GM04504 (cell line): ENCODE data around the gene SGCD.

Experiments used
- DNase-seq: peaks from one replicate; pipeline ENCODE4 v3.0.0-alpha.2; 2012; ENCODE audit warnings: low read depth

Gene SGCD

DNA sequence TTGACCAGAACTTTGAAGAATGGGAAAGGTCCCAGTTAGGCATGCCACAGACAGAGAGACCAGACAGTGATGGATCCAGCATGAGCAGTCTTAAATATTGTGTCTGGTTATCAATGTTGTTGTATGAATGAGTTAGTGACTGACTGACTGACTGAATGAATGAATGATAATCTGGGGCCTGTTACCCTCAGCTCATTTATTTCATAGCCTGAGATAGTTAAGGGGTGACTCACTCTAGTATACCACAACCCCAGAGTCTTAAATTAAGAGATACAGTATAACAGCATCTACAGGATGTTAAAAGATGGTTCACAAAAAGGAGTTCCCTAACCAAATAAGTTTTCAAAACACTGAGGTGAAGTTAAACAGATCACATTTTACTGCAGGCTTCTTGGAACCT is 133.5 kb downstream of the SGCD start:
- DNase-seq: no peak

GRCh38 chr5:156466871-156467270 is 139.9 kb downstream of the SGCD start:
- no peak for DNase-seq

- no peak for DNase-seq
These were observed 142.7 kb downstream of the SGCD start for GRCh38 chr5:156469636-156470035.

DNA sequence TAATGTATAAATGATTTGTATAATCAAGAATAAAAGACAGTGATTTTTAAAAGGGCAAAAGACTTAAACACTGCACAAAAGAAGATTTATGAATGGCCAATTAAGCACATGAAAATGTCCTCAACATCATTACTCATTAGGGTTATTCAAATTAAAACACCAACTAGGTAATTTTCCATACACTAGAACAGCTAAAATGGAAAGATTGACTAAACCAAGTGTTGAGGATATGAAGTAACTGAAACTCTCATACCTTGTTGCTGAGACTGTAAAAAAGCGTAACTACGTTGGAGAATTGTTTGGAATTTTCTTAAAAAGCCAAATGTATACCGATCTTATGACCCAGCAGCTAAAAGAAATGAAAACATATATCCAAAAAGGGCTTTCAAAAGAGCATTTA is 144.9 kb downstream of the SGCD start:
- no peak for DNase-seq

DNA sequence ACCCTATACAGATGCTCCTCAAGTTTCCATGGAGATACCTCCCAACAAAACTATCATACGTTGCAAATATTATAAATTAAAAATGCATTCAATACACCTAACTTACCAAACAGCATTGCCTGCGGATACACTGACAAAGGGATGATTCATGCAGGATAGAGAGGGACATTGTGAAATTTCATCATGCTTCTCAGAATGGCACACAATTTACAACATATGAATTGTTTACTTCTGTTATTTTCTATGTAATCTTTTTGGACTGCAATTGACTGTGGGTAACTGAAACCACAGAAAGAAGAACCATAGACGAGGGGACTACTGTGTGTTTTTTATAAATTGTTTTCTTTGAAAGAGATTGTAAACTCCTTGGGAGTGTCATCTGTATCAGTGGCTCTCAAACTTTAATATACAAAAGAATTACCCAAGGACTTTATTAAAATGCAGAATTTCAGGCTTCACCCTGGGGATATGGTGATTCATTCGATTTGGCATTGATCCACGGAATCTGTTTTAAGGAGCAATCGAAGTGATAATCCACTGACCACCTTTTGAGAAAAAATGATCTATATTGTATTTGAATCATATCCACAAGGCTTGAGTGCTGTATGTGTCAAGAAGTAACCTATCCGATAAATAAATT is 146.4 kb downstream of the SGCD start:
- DNase-seq: no peak

- no peak for DNase-seq
These were observed 147.3 kb downstream of the SGCD start for GRCh38 chr5:156474251-156474650.

DNA sequence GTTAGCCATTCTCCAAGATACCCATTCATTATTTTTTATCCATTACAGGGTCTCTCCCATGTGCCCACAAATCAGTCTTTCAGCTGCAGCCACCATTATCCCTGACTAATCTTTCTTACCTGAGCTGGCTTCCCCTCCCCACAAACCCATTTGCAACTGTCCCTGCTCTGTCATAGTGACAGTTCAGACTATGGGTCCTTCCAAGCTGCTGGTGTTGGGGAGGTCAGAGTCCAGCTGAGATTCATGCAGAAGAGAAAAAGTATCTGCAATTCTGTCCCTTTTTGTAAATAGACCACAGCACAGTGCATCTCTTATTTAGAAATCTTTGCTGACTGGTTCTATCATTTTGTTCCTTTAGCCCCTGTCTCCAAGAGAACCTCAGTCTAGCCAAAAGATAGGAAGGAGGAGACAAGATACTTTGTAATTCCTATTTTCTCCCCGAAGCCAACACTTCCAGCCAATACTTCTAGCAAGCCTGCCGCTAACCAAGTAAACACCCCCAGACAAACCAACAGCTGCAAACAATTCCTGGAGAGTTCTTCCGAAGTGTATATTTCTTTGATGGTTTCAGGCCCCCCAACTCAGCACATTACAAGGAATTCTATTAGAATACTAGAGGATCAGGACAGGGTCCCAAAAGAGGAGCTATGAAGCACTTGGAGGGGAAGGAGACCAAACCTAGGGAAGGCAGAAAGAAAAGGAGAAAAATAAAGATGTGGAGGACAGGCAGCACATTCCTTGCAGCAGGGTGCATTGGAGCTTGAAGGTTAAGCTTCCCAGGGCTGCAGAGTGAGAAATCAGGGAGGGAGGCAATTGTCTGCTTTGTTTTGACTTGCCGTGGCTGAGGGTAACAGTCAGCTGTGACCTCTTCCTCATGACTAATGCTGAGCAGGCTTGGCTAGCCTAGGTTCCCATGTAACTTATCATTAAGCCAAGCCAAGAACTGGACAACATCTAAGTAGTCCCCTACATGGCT is 148.5 kb downstream of the SGCD start:
- peak; percentile 93 for DNase-seq

- no peak for DNase-seq
These were observed 149.2 kb downstream of the SGCD start for GRCh38 chr5:156476158-156476551.

- no peak for DNase-seq
These were observed 149.7 kb downstream of the SGCD start for GRCh38 chr5:156476678-156477077.

DNA sequence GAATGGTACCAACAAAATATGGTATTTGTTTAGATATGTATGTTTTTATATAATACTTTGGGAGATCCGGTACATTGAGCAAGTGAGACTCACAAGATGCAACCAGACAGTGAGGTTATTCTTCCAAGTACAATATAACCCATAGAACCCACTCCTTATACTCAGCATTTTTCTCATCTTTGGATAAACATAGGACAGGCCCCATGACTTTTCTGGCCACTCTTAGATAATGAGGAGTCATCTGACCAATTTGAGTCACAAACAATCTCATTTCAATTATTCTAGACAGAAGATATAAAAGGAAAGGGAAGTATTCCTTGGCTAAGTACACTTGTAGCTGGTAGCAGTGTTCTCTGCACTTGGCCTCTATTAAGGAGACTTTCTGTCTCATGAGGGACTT is 150.2 kb downstream of the SGCD start:
- no peak for DNase-seq

DNA sequence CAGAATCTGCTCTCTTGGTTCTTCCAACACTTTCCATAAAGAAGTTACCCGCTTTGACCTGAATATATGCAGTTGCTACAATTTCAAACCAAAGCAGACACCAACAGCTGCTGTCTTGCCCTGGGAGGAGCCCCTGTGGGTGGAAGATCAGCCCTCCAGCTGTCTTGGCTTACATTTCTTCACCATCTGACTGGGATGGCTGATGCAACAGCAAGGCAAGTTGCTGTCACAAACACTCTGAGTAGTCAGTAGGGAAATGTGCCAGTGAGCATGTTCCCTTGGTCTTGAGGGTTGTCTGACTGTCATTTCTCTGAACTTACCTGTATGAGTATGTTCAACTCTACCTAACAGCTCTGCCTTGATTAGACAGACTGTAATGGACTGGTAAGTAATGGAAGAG is 152.9 kb downstream of the SGCD start:
- DNase-seq: peak; percentile 79

GRCh38 chr5:156481741-156482140 is 154.8 kb downstream of the SGCD start:
- DNase-seq: no peak

DNA sequence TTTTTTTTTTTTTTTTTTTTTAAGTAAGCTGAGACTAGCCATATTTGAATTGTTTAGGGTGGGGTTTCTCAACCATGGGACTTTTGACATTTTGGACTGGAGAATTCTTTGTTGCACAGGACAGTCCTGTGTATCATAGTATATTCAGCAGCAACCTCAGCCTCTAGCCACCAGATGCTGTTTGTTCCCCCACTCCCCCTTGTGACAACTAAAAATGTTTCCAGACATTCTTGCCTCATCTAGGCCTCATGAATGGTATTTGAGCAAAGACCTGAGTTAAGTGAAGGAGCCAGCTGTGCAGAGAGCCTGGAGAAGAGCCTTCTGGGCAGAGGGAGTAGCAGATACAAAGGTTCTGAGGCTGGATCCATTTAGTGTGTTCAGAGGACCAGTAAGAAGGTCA is 155.9 kb downstream of the SGCD start:
- DNase-seq: no peak

- no peak for DNase-seq
These were observed 159.7 kb downstream of the SGCD start for GRCh38 chr5:156486394-156487238.

- no peak for DNase-seq
These were observed 164.8 kb downstream of the SGCD start for GRCh38 chr5:156491766-156492165.

DNA sequence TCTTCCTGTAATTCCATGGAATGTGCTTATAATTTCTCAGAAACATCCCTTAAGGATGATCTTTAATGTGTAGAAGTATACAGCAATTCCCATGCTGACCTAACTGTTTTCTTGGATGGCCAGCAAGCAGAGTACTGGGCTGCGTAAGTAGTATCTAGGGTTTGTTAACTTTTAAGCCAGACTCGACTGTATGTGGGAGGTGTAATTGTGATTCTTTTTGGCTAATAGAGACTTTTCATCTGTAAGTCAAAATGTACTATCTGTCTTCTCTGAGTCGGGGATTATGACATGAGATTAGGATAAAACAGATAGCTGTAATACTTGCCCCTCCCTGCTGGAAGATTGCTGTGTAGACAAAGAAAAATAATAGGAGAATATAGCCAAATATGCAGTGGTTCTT is 169.3 kb downstream of the SGCD start:
- DNase-seq: no peak

- DNase-seq: no peak
These were observed 170.8 kb downstream of the SGCD start for GRCh38 chr5:156497804-156498208.

DNA sequence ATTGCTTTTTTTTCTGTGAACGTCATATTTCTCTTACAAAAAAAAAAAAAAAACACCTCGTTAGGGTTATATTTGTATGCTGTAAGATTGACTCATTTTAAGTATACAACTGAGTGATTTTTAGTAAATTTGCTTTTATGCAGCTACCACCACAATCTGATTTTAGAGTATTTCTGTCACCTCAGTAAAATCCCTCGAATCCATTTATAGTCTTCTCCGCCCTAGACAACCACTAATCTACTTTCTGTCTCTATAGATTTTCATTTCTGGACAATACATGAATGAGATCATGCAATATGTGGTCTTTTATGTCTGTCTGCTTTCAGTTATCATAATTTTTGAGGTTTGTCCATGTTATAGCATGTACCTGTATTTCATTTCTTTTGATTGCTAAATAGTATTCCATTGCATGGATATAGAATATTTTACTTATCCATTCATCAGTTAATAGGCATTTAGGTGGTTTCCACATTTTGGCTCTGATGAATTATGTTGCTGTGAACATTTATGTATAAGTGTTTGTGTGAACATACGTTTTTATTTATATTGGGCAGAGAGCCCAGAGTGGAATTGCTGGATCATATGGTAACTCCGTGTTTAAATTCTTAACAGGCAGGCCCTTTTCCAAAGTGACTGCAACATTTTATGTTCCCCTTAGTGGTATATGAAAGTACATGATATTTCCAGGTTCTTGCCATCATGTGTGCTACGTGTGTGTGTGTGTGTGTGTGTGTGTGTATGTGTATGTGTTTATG is 171.4 kb downstream of the SGCD start:
- DNase-seq: no peak

DNA sequence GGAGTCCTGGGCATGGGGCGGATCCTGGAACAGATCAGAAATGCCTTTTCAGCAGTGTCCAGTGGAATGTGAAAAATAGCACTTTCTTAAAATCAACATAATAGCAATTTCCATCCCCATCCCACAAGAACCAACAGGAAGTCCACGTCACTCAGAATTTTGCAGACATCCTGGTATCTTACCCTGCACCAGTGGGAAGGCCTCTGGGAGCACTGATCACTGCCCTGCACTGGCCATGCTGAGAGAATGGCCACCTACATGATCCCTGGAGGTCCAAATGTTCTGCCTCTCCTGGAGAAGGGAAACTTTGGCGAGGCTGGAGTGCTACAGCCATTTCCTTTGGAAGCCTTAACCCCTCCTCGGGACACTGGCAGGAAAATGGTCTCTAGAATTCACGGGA is 173.8 kb downstream of the SGCD start:
- no peak for DNase-seq

DNA sequence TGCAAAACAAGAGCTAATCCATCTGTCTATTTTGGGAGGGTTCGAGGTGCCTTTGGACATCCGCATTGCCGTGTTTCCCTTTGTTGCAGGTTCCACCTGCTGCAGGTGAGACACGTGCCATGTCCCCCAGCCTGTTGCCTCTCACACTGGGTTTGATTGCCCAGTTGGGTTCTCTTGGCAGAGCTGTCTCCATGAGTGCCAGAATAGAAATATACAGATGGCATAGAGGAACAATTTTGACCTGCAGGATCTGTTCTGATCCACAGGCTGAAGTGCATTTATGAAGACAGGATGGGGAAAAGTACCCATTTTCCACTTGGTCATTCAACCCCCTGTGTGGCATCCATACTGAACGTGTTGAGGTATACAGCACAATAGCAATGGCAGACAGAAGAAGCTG is 178.1 kb downstream of the SGCD start:
- no peak for DNase-seq

DNA sequence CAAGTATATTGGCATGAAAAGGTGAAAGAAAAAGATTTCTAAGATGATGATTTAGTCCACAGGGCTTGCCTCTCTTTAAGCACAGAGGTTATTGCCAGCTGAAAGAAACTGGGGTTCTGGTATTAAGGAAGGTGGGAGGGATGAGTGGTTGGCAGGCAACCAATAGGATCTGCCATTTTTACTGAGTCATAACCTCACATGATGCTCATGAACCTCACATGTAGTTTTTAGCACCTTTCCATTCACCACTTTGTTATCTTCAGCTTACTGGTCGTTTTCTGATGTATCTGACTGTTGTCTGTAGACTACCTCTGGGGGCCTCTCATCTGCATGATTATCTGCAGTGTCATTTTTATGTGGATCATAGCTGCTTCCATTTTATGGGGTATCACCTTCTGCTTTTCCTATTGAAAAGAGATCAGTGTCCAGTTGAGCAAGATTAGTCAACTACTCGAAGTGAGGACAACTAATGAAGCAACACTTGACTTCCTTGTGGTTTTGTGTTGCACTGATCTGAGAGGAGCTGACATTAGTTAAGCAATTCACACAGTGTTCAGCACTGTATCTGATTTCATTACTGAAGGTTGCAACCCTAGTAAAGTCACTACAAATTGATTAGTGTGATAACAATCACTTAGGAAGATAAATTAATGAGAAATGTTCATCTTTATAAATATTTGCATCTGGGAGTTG is 186.3 kb downstream of the SGCD start:
- DNase-seq: no peak
